ENCODE measurements around the gene RBX1.

DNA sequence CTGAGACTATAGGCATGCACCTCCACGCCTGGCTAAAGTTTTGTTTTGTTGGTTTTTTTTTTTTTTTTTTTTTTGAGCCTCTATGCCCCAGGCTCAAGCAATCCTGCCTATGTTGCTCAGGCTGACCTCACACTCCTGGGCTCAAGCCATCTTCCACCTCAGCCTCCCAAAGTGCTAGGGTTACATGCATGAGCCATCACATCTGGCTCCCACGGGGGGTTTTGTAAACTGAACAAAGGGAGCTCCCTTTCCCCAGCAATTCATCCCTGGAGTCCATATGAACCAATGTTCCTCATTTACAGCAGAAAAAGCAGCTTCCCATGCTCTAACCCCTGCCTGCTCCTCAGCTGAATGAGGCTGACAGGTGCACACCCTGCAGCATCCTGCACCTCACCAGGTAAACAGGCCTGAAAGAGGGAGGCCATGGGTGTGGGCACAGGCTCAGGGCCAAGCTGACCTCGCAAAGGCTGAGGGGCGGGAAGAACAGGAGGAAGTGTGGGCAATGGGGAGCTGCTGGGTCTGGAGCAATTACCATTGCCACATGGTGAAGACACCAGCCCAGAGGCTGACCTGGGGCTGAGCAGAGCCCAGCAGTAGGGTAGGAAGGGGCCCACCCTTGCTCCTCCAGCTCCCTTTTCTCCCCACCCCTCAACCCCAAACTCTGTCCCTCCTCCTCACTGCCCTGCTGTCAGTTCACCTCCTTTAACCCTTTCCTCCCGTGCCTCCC lies 58.2 kb downstream of the RBX1 start:
- TF ChIP-seq, protein P1, sequence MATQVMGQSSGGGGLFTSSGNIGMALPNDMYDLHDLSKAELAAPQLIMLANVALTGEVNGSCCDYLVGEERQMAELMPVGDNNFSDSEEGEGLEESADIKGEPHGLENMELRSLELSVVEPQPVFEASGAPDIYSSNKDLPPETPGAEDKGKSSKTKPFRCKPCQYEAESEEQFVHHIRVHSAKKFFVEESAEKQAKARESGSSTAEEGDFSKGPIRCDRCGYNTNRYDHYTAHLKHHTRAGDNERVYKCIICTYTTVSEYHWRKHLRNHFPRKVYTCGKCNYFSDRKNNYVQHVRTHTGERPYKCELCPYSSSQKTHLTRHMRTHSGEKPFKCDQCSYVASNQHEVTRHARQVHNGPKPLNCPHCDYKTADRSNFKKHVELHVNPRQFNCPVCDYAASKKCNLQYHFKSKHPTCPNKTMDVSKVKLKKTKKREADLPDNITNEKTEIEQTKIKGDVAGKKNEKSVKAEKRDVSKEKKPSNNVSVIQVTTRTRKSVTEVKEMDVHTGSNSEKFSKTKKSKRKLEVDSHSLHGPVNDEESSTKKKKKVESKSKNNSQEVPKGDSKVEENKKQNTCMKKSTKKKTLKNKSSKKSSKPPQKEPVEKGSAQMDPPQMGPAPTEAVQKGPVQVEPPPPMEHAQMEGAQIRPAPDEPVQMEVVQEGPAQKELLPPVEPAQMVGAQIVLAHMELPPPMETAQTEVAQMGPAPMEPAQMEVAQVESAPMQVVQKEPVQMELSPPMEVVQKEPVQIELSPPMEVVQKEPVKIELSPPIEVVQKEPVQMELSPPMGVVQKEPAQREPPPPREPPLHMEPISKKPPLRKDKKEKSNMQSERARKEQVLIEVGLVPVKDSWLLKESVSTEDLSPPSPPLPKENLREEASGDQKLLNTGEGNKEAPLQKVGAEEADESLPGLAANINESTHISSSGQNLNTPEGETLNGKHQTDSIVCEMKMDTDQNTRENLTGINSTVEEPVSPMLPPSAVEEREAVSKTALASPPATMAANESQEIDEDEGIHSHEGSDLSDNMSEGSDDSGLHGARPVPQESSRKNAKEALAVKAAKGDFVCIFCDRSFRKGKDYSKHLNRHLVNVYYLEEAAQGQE (IDR thresholded peaks at IDR 0.05; ENCODE audit: low read depth) = no peak
- TF ChIP-seq, protein P2, sequence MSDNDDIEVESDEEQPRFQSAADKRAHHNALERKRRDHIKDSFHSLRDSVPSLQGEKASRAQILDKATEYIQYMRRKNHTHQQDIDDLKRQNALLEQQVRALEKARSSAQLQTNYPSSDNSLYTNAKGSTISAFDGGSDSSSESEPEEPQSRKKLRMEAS (IDR thresholded peaks at IDR 0.05) = no peak
- no peak for TF ChIP-seq EGR1 (IDR thresholded peaks at IDR 0.05)
- TF ChIP-seq CEBPB (IDR thresholded peaks at IDR 0.05) = no peak
- no peak for TF ChIP-seq EP300 (IDR thresholded peaks at IDR 0.05; ENCODE audit: borderline replicate concordance)
- no peak for TF ChIP-seq TAF1 (IDR thresholded peaks at IDR 0.05; ENCODE audit: low read depth)
- no peak for TF ChIP-seq RAD21 (IDR thresholded peaks at IDR 0.05; ENCODE audit: low read depth)
- TF ChIP-seq, protein P3, sequence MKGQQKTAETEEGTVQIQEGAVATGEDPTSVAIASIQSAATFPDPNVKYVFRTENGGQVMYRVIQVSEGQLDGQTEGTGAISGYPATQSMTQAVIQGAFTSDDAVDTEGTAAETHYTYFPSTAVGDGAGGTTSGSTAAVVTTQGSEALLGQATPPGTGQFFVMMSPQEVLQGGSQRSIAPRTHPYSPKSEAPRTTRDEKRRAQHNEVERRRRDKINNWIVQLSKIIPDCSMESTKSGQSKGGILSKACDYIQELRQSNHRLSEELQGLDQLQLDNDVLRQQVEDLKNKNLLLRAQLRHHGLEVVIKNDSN (IDR thresholded peaks at IDR 0.05) = no peak
- TF ChIP-seq CREB1 (IDR thresholded peaks at IDR 0.05; ENCODE audit: low read depth) = no peak
- no peak for TF ChIP-seq FOXM1 (IDR thresholded peaks at IDR 0.05; ENCODE audit: borderline replicate concordance, low read depth)
